ENCODE measurements around the gene ARHGAP30.

The ARHGAP30 gene

DNA sequence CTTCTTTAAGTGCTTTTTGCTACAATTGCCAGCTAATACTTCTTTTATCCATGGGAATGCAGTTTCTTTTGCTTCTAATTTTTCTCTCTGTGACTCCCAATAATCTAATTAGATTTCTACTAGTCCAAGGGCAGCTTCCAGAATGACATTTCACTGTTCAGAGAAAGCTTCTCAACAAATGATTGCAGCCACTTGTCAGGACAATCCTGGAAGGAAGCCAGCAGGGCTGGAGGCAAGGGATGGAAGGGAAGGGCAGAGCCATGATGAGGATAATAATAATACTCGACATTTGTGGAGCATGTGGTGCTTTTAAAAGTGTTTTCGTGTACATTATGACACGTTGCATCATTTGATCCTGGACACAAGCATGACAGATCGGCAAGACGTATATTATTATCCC lies 68.2 kb downstream of the ARHGAP30 start:
- H3K4me3 ChIP-seq (ENCODE audit: low read depth, low read length) = no peak overlapping the region
- TF ChIP-seq, protein P1, sequence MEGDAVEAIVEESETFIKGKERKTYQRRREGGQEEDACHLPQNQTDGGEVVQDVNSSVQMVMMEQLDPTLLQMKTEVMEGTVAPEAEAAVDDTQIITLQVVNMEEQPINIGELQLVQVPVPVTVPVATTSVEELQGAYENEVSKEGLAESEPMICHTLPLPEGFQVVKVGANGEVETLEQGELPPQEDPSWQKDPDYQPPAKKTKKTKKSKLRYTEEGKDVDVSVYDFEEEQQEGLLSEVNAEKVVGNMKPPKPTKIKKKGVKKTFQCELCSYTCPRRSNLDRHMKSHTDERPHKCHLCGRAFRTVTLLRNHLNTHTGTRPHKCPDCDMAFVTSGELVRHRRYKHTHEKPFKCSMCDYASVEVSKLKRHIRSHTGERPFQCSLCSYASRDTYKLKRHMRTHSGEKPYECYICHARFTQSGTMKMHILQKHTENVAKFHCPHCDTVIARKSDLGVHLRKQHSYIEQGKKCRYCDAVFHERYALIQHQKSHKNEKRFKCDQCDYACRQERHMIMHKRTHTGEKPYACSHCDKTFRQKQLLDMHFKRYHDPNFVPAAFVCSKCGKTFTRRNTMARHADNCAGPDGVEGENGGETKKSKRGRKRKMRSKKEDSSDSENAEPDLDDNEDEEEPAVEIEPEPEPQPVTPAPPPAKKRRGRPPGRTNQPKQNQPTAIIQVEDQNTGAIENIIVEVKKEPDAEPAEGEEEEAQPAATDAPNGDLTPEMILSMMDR (IDR thresholded peaks at IDR 0.05; ENCODE audit: low read depth, low read length) = no peak
- DNase-seq (ENCODE audit: low read depth, low spot score) = no peak
- in situ Hi-C loops (cut with HindIII; ENCODE audit: low sequenced_read_pairs) = no loop called here

- in situ Hi-C loops (cut with HindIII; ENCODE audit: low sequenced_read_pairs) = no loop called here
Observed at GRCh38 chr1:161000736-161001480, 68.8 kb downstream of the ARHGAP30 start.

DNA sequence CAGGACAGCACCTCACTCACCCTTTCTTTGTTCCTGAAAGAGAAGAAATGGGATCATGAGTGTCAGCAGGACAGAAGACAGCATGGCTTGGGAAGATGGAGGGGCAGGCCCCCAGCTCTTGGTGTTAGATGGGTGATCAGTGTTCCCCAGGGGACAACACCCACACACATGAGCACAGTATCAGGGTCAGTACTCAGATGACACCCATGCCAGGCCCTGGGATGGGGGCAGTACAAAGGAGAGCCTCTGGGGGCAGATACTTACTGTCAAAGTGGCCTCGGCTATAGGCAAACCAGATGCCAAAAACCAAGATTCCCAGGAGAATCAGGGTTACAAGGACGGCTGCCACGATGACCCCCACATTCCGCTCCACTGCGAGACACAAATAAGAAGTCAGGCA lies 70.3 kb downstream of the ARHGAP30 start:
- H3K4me3 ChIP-seq (ENCODE audit: low read depth, low read length) = no peak overlapping the region
- no peak for DNase-seq (ENCODE audit: low read depth, low spot score)
- TF ChIP-seq, protein P1 (IDR thresholded peaks at IDR 0.05; ENCODE audit: low read depth, low read length) = no peak
- in situ Hi-C loops (cut with HindIII; ENCODE audit: low sequenced_read_pairs) = no loop called here

More at GRCh38 chr1:161000736-161001480, 68.8 kb downstream of the ARHGAP30 start:
- TF ChIP-seq, protein P1 (IDR thresholded peaks at IDR 0.05; ENCODE audit: low read depth, low read length) = no peak
- no peak for DNase-seq (ENCODE audit: low read depth, low spot score)
- H3K4me3 ChIP-seq (ENCODE audit: low read depth, low read length) = no peak overlapping the region

DNA sequence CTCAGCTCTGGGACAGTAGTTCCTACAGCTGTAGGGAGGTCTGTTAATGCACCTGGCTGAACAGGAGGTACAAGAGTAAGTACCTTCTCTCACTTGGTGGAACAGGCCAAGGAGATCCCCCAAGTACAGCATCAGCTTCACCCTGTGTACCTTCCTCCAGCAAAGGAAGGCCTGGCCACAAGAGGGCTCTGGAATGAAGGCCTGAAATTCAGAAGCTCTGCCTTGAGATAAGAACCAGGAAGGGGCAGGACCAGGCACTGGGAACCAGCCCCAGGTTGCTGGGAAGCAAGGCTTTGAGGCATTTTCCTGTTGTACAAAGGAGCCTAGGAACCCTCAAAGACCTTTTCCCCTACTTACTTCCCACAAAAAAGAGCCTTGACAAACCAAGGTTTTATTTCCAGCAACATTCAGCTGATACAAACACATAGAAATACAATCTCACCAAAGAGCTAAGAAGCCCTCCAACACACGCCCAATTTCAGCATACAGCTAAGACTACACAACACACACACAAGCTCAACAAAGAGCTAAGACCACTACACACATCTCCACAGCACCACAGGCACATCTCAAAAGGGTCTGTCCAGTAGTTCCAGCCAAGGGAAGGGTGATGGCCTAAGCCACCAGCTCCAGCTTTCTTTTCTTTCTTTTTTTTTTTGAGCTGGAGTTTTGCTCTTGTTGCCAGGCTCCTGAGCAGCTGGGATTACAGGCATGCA lies 72.2 kb downstream of the ARHGAP30 start:
- TF ChIP-seq, protein P1 (IDR thresholded peaks at IDR 0.05; ENCODE audit: low read depth, low read length) = peak; percentile 72
- in situ Hi-C loops (cut with HindIII; ENCODE audit: low sequenced_read_pairs) = no loop called here
- peak; percentile 57 for DNase-seq (ENCODE audit: low read depth, low spot score)
- no peak overlapping the region for H3K4me3 ChIP-seq (ENCODE audit: low read depth, low read length)

Measured in astrocyte of the spinal cord (primary cell).